ENCODE measurements around the gene ARHGEF26.

DNA sequence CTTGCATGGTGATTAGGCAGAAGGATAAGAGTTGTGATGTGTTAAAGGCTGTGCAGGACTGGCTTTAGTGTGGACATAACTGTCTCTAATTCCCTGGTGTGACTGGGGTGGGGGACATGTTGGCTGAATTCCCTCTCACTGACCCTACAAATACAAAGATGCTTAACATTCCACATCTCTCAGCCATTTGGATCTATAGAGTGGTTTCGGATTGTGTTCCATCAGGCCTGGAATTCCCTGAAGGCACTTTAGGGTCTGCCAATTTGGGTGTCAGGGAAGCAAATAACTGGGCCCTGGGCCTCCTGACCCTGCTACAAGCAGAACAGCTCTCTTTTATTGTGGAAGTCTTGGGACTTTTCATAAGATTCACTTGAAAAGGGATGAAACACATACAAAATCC is 56.2 kb downstream of the ARHGEF26 start:
- TF ChIP-seq, protein P1, sequence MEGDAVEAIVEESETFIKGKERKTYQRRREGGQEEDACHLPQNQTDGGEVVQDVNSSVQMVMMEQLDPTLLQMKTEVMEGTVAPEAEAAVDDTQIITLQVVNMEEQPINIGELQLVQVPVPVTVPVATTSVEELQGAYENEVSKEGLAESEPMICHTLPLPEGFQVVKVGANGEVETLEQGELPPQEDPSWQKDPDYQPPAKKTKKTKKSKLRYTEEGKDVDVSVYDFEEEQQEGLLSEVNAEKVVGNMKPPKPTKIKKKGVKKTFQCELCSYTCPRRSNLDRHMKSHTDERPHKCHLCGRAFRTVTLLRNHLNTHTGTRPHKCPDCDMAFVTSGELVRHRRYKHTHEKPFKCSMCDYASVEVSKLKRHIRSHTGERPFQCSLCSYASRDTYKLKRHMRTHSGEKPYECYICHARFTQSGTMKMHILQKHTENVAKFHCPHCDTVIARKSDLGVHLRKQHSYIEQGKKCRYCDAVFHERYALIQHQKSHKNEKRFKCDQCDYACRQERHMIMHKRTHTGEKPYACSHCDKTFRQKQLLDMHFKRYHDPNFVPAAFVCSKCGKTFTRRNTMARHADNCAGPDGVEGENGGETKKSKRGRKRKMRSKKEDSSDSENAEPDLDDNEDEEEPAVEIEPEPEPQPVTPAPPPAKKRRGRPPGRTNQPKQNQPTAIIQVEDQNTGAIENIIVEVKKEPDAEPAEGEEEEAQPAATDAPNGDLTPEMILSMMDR (IDR thresholded peaks at IDR 0.05): no peak
- no peak for TF ChIP-seq ZFX (IDR thresholded peaks at IDR 0.05; ENCODE audit: borderline replicate concordance)
